K562 (cell line): Measurements from ENCODE around the gene BRSK1.
A peak's percentile ranks its signal among the peaks of the same experiment; 100 is the strongest.

Experiments
- EZH2 ChIP-seq: IDR thresholded peaks from 2 replicates; pipeline ENCODE4 v1.6.1; 2012; ENCODE audit warnings: low read depth, mild to moderate bottlenecking, inconsistent platforms, low read length, borderline replicate concordance
- NCOR1 ChIP-seq: fragments of 450-650 bp; IDR thresholded peaks from 2 replicates; pipeline ENCODE4 v1.6.1; 2016; ENCODE audit warnings: mild to moderate bottlenecking, moderate library complexity
- PTBP1 ChIP-seq: fragments of 200-400 bp; formaldehyde crosslinking; IDR thresholded peaks from 2 replicates; pipeline ENCODE4 v1.6.1; 2017; ENCODE audit warnings: low read depth, low read length
- SMARCE1 ChIP-seq: fragments of 450-650 bp; IDR thresholded peaks from 2 replicates; pipeline ENCODE4 v1.7.1; 2016; ENCODE audit warnings: mild to moderate bottlenecking
- SMC3 ChIP-seq: conservative IDR thresholded peaks from 2 replicates; pipeline ENCODE4 v1.6.1; 2011; ENCODE audit warnings: low read depth, low read length, improper control_type of control experiment; ENCODE audit not compliant: insufficient read depth
- SPI1 ChIP-seq: IDR thresholded peaks from 2 replicates; pipeline ENCODE4 v1.6.1; 2011; ENCODE audit warnings: low read depth, low read length, control low read depth, borderline replicate concordance
- ZNF445 ChIP-seq: fragments of 250-450 bp; sonication (Bioruptor Pico); IDR thresholded peaks from 2 replicates; pipeline ENCODE4 v1.4.0; 2020; ENCODE audit warnings: low read depth, mild to moderate bottlenecking, moderate library complexity
- TF ChIP-seq, protein P1 (sequence below): IDR thresholded peaks from 2 replicates; pipeline ENCODE4 v1.6.1; 2011; ENCODE audit warnings: borderline replicate concordance, low read depth, mild to moderate bottlenecking, moderate library complexity, low read length; ENCODE audit not compliant: insufficient read depth, poor library complexity, severe bottlenecking
- TF ChIP-seq, protein P2 (sequence below), 2 experiments: fragments of 450-650 bp in 1 of 2; sonication (generic) in 1 of 2; formaldehyde crosslinking; conservative IDR thresholded peaks; 2 replicates each; pipeline versions ENCODE4 v1.4.0 to v1.8.1; 2020 to 2022; ENCODE audit warnings: mild to moderate bottlenecking in 1 of 2, missing genetic modification reagents in 1 of 2
- TF ChIP-seq, protein P3 (sequence below), 3 experiments: IDR thresholded peaks in 2 of 3; conservative IDR thresholded peaks in 1 of 3; 2 replicates each; pipeline ENCODE4 v1.5.1; 2011 to 2012; ENCODE audit warnings: low read length in 3 of 3, mild to moderate bottlenecking in 3 of 3, control low read depth in 2 of 3, improper control_type of control experiment in 1 of 3, inconsistent platforms in 1 of 3, low read depth in 1 of 3, mixed read lengths in 1 of 3, moderate library complexity in 1 of 3; ENCODE audit not compliant: insufficient read depth in 2 of 3
- TF ChIP-seq, protein P4 (sequence below), 2 experiments: fragments of 200-800 bp in 1 of 2; sonication (Bioruptor generic) in 1 of 2; sonication (generic) in 1 of 2; formaldehyde crosslinking in 1 of 2; IDR thresholded peaks in 1 of 2; conservative IDR thresholded peaks in 1 of 2; 2 replicates each; pipeline versions ENCODE4 v1.5.0 to v1.6.1; 2016 to 2020; ENCODE audit warnings: missing compliant biosample characterization in 1 of 2, missing genetic modification characterization in 1 of 2, missing genetic modification reagents in 1 of 2

DNA sequence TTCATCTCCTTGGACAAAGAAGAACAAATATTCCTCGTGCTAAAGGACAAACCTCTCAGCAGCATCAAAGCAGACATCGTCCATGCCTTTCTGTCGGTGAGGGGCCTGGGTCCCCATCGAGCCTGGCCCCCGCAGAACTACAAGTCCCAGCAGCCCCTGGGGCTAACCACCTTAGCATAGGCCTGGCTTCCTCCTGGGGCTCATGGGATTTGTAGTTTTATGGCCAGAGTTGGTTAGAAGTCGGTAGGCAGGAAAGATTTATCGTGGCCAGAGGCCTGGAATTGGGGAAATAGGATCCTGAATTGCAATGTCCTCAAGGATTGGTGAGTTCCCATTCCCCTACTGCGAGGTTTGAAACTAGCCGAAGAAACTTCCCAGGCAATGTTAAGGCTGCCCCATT, 21.7 kb downstream of the BRSK1 start:
- TF ChIP-seq PTBP1 = no peak
- TF ChIP-seq, protein P1, sequence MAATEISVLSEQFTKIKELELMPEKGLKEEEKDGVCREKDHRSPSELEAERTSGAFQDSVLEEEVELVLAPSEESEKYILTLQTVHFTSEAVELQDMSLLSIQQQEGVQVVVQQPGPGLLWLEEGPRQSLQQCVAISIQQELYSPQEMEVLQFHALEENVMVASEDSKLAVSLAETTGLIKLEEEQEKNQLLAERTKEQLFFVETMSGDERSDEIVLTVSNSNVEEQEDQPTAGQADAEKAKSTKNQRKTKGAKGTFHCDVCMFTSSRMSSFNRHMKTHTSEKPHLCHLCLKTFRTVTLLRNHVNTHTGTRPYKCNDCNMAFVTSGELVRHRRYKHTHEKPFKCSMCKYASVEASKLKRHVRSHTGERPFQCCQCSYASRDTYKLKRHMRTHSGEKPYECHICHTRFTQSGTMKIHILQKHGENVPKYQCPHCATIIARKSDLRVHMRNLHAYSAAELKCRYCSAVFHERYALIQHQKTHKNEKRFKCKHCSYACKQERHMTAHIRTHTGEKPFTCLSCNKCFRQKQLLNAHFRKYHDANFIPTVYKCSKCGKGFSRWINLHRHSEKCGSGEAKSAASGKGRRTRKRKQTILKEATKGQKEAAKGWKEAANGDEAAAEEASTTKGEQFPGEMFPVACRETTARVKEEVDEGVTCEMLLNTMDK = no peak
- TF ChIP-seq, protein P2, sequence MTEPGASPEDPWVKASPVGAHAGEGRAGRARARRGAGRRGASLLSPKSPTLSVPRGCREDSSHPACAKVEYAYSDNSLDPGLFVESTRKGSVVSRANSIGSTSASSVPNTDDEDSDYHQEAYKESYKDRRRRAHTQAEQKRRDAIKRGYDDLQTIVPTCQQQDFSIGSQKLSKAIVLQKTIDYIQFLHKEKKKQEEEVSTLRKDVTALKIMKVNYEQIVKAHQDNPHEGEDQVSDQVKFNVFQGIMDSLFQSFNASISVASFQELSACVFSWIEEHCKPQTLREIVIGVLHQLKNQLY (CRISPR knock-in tag; conservative IDR thresholded peaks at IDR 0.05) = no peak
- no peak for TF ChIP-seq EZH2
- 0 out of 2 replicates have a peak, but pooled peaks have one; percentile 11 for TF ChIP-seq SPI1
- no peak for TF ChIP-seq NCOR1
- TF ChIP-seq, protein P3, sequence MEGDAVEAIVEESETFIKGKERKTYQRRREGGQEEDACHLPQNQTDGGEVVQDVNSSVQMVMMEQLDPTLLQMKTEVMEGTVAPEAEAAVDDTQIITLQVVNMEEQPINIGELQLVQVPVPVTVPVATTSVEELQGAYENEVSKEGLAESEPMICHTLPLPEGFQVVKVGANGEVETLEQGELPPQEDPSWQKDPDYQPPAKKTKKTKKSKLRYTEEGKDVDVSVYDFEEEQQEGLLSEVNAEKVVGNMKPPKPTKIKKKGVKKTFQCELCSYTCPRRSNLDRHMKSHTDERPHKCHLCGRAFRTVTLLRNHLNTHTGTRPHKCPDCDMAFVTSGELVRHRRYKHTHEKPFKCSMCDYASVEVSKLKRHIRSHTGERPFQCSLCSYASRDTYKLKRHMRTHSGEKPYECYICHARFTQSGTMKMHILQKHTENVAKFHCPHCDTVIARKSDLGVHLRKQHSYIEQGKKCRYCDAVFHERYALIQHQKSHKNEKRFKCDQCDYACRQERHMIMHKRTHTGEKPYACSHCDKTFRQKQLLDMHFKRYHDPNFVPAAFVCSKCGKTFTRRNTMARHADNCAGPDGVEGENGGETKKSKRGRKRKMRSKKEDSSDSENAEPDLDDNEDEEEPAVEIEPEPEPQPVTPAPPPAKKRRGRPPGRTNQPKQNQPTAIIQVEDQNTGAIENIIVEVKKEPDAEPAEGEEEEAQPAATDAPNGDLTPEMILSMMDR (IDR thresholded peaks at IDR 0.05 in 2 of 3, conservative IDR thresholded peaks at IDR 0.05 in 1 of 3; ENCODE audit: insufficient read depth in 2 of 3, low read depth in 1 of 3, low read length in 3 of 3) = no peak
- TF ChIP-seq ZNF445 (CRISPR knock-in tag) = no peak
- no peak for TF ChIP-seq SMARCE1
- TF ChIP-seq, protein P4, sequence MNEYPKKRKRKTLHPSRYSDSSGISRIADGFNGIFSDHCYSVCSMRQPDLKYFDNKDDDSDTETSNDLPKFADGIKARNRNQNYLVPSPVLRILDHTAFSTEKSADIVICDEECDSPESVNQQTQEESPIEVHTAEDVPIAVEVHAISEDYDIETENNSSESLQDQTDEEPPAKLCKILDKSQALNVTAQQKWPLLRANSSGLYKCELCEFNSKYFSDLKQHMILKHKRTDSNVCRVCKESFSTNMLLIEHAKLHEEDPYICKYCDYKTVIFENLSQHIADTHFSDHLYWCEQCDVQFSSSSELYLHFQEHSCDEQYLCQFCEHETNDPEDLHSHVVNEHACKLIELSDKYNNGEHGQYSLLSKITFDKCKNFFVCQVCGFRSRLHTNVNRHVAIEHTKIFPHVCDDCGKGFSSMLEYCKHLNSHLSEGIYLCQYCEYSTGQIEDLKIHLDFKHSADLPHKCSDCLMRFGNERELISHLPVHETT (CRISPR knock-in tag; conservative IDR thresholded peaks at IDR 0.05 in 1 of 2, IDR thresholded peaks at IDR 0.05 in 1 of 2) = no peak
- no peak for TF ChIP-seq SMC3
